ENCODE measurements around the gene DOC2A.
"Not testable (repeated sequence)": the region's sequence is repeated elsewhere in the genome, so short reads cannot be mapped to it uniquely, and the experiment has no call there.

Gene DOC2A

GRCh38 chr16:29974291-29975133 lies 36.3 kb downstream of the DOC2A start:
- Histone ChIP-seq H3K9me3 (ENCODE audit: low read length) (peaks cover 5% of the 10 kb centered on the region), H3K27me3 (ENCODE audit: insufficient read depth, low read length) (no peaks in the 10 kb centered on the region), H3K4me1 (ENCODE audit: insufficient read depth, low read length) (peaks cover 23% of the 10 kb centered on the region), H3K36me3 (ENCODE audit: insufficient read depth, low read length) (peaks cover 32% of the 10 kb centered on the region), H2AFZ (ENCODE audit: low read depth, low read length) (no peak overlapping the region), H3K4me3 (ENCODE audit: low read length) (peak overlapping the region; percentile 65)

- Histone ChIP-seq H2AFZ (ENCODE audit: low read depth, low read length) (peak within 1 kb of the TSS; percentile 49), H3K36me3 (ENCODE audit: insufficient read depth, low read length) (peaks cover 28% of the 10 kb centered on the region), H3K4me1 (ENCODE audit: insufficient read depth, low read length) (peaks cover 23% of the 10 kb centered on the region), H3K9me3 (ENCODE audit: low read length) (peaks cover 5% of the 10 kb centered on the region), H3K27me3 (ENCODE audit: insufficient read depth, low read length) (no peaks in the 10 kb centered on the region), H3K4me3 (ENCODE audit: low read length) (peak within 1 kb of the TSS; percentile 65)
Observed at GRCh38 chr16:29973384-29974246, 37.2 kb downstream of the DOC2A start, which contains the start of gene TAOK2. Gene TAOK2, plus strand, starts transcription at chr16:29973868. Its CDS starts 3,905 bp downstream, at chr16:29977773.

GRCh38 chr16:29972992-29973383 lies 37.8 kb downstream of the DOC2A start:
- peaks cover 5% of the 10 kb centered on the region for H3K9me3 ChIP-seq (ENCODE audit: low read length)
- H3K4me3 ChIP-seq (ENCODE audit: low read length): no peak overlapping the region
- peaks cover 28% of the 10 kb centered on the region for H3K36me3 ChIP-seq (ENCODE audit: insufficient read depth, low read length)
- H3K4me1 ChIP-seq (ENCODE audit: insufficient read depth, low read length): peaks cover 23% of the 10 kb centered on the region
- peak overlapping the region; percentile 49 for H2AFZ ChIP-seq (ENCODE audit: low read depth, low read length)
- H3K27me3 ChIP-seq (ENCODE audit: insufficient read depth, low read length): no peaks in the 10 kb centered on the region

GRCh38 chr16:29972500-29972899 lies 38.3 kb downstream of the DOC2A start:
- Histone ChIP-seq H3K4me1 (ENCODE audit: insufficient read depth, low read length) (peaks cover 23% of the 10 kb centered on the region), H3K27me3 (ENCODE audit: insufficient read depth, low read length) (no peaks in the 10 kb centered on the region), H3K4me3 (ENCODE audit: low read length) (no peak overlapping the region), H3K9me3 (ENCODE audit: low read length) (peaks cover 5% of the 10 kb centered on the region), H3K36me3 (ENCODE audit: insufficient read depth, low read length) (peaks cover 25% of the 10 kb centered on the region), H2AFZ (ENCODE audit: low read depth, low read length) (no peak overlapping the region)

- peaks cover 19% of the 10 kb centered on the region for H3K4me1 ChIP-seq (ENCODE audit: insufficient read depth, low read length)
- peaks cover 5% of the 10 kb centered on the region for H3K9me3 ChIP-seq (ENCODE audit: low read length)
- peaks cover 25% of the 10 kb centered on the region for H3K36me3 ChIP-seq (ENCODE audit: insufficient read depth, low read length)
- no peak overlapping the region for H3K4me3 ChIP-seq (ENCODE audit: low read length)
- H2AFZ ChIP-seq (ENCODE audit: low read depth, low read length): no peak overlapping the region
- H3K27me3 ChIP-seq (ENCODE audit: insufficient read depth, low read length): no peaks in the 10 kb centered on the region
Observed at GRCh38 chr16:29971304-29971703, 39.5 kb downstream of the DOC2A start.

GRCh38 chr16:29968205-29968604 lies 42.6 kb downstream of the DOC2A start:
- peaks cover 31% of the 10 kb centered on the region for H3K36me3 ChIP-seq (ENCODE audit: insufficient read depth, low read length)
- no peak overlapping the region for H3K4me3 ChIP-seq (ENCODE audit: low read length)
- peaks cover 5% of the 10 kb centered on the region for H3K9me3 ChIP-seq (ENCODE audit: low read length)
- no peaks in the 10 kb centered on the region for H3K27me3 ChIP-seq (ENCODE audit: insufficient read depth, low read length)
- H3K4me1 ChIP-seq (ENCODE audit: insufficient read depth, low read length): no peaks in the 10 kb centered on the region
- no peak overlapping the region for H2AFZ ChIP-seq (ENCODE audit: low read depth, low read length)

GRCh38 chr16:29963021-29963743 lies 47.6 kb downstream of the DOC2A start:
- Histone ChIP-seq H3K4me3 (ENCODE audit: low read length) (no peak overlapping the region), H3K4me1 (ENCODE audit: insufficient read depth, low read length) (peaks cover 6% of the 10 kb centered on the region), H3K36me3 (ENCODE audit: insufficient read depth, low read length) (peaks cover 10% of the 10 kb centered on the region), H3K9me3 (ENCODE audit: low read length) (peaks cover 2% of the 10 kb centered on the region), H3K27me3 (ENCODE audit: insufficient read depth, low read length) (no peaks in the 10 kb centered on the region), H2AFZ (ENCODE audit: low read depth, low read length) (no peak overlapping the region)

- Histone ChIP-seq H3K4me3 (ENCODE audit: low read length) (peak overlapping the region; percentile 62), H2AFZ (ENCODE audit: low read depth, low read length) (peak overlapping the region; percentile 44), H3K9me3 (ENCODE audit: low read length) (peaks cover 2% of the 10 kb centered on the region), H3K27me3 (ENCODE audit: insufficient read depth, low read length) (no peaks in the 10 kb centered on the region), H3K4me1 (ENCODE audit: insufficient read depth, low read length) (peaks cover 6% of the 10 kb centered on the region), H3K36me3 (ENCODE audit: insufficient read depth, low read length) (peaks cover 6% of the 10 kb centered on the region)
Observed at GRCh38 chr16:29962344-29962994, 48.4 kb downstream of the DOC2A start.

- Histone ChIP-seq H3K36me3 (ENCODE audit: insufficient read depth, low read length) (peaks cover 6% of the 10 kb centered on the region), H3K27me3 (ENCODE audit: insufficient read depth, low read length) (no peaks in the 10 kb centered on the region), H3K9me3 (ENCODE audit: low read length) (peaks cover 2% of the 10 kb centered on the region), H3K4me1 (ENCODE audit: insufficient read depth, low read length) (peaks cover 6% of the 10 kb centered on the region), H3K4me3 (ENCODE audit: low read length) (peak within 1 kb of the TSS; percentile 62), H2AFZ (ENCODE audit: low read depth, low read length) (peak within 1 kb of the TSS; percentile 44)
Observed at GRCh38 chr16:29961479-29962343, 49.1 kb downstream of the DOC2A start, which contains the start of gene TMEM219. Gene TMEM219, plus strand, starts transcription at chr16:29962079. Its CDS starts 1,065 bp downstream, at chr16:29963144.

- H3K4me3 ChIP-seq (ENCODE audit: low read length): peak overlapping the region; percentile 62
- peaks cover 2% of the 10 kb centered on the region for H3K9me3 ChIP-seq (ENCODE audit: low read length)
- H3K36me3 ChIP-seq (ENCODE audit: insufficient read depth, low read length): peaks cover 6% of the 10 kb centered on the region
- peaks cover 6% of the 10 kb centered on the region for H3K4me1 ChIP-seq (ENCODE audit: insufficient read depth, low read length)
- peak overlapping the region; percentile 44 for H2AFZ ChIP-seq (ENCODE audit: low read depth, low read length)
- no peaks in the 10 kb centered on the region for H3K27me3 ChIP-seq (ENCODE audit: insufficient read depth, low read length)
Observed at GRCh38 chr16:29961127-29961478, 49.7 kb downstream of the DOC2A start.

- H3K4me3 ChIP-seq (ENCODE audit: low read length); H3K36me3 ChIP-seq (ENCODE audit: insufficient read depth, low read length); H3K27me3 ChIP-seq (ENCODE audit: insufficient read depth, low read length); H2AFZ ChIP-seq (ENCODE audit: low read depth, low read length); H3K4me1 ChIP-seq (ENCODE audit: insufficient read depth, low read length); H3K9me3 ChIP-seq (ENCODE audit: low read length): not testable (repeated sequence)
Observed at GRCh38 chr16:29959821-29960220, 51.0 kb downstream of the DOC2A start.

GRCh38 chr16:29959293-29959692 lies 51.5 kb downstream of the DOC2A start:
- H3K4me3 ChIP-seq (ENCODE audit: low read length): no peak overlapping the region
- H3K4me1 ChIP-seq (ENCODE audit: insufficient read depth, low read length): peaks cover 6% of the 10 kb centered on the region
- no peak overlapping the region for H2AFZ ChIP-seq (ENCODE audit: low read depth, low read length)
- H3K9me3 ChIP-seq (ENCODE audit: low read length): peaks cover 2% of the 10 kb centered on the region
- no peaks in the 10 kb centered on the region for H3K27me3 ChIP-seq (ENCODE audit: insufficient read depth, low read length)
- no peaks in the 10 kb centered on the region for H3K36me3 ChIP-seq (ENCODE audit: insufficient read depth, low read length)
